Measurements from ENCODE around the gene ARSK. TPM values are rescaled to one million over a fixed set of nuclear protein-coding genes. Genes with fewer than 3 reads are reported as not detected.

The ARSK gene
- total RNA-seq, 4 donors from 2014 or later, result 5.9 to 12.2 (median 7.7) TPM

GRCh38 chr5:95647886-95648860 is 93.3 kb downstream of the ARSK start:
- H3K4me3 ChIP-seq (ENCODE audit: low read depth, poor library complexity, severe bottlenecking), result no peak overlapping the region
- intact Hi-C loops (cut with DNase I; ENCODE audit: low total_unique reads), result no loop called here
- DNase-seq (ENCODE audit: low spot score in 2 of 2), result no peak
- 79% methylated on average over 12 of the region's 12 CpGs for WGBS, 2 donors
- TF ChIP-seq CTCF (IDR thresholded peaks at IDR 0.05), result no peak
- no peak for TF ChIP-seq POLR2A (IDR thresholded peaks at IDR 0.05)

- no peak for TF ChIP-seq CTCF (IDR thresholded peaks at IDR 0.05)
- TF ChIP-seq POLR2A (IDR thresholded peaks at IDR 0.05), result no peak
- intact Hi-C loops (cut with DNase I; ENCODE audit: low total_unique reads), result no loop called here
- no peak overlapping the region for H3K4me3 ChIP-seq (ENCODE audit: low read depth, poor library complexity, severe bottlenecking)
- DNase-seq (ENCODE audit: low spot score in 2 of 2), result no peak
Observed at GRCh38 chr5:95649274-95649673, 94.4 kb downstream of the ARSK start.

GRCh38 chr5:95649842-95650620 is 95.1 kb downstream of the ARSK start:
- TF ChIP-seq POLR2A (IDR thresholded peaks at IDR 0.05) (no peak), CTCF (IDR thresholded peaks at IDR 0.05) (no peak)
- intact Hi-C loops (cut with DNase I; ENCODE audit: low total_unique reads), result no loop called here
- H3K4me3 ChIP-seq (ENCODE audit: low read depth, poor library complexity, severe bottlenecking), result no peak overlapping the region
- DNase-seq (ENCODE audit: low spot score in 2 of 2), result no peak

GRCh38 chr5:95652849-95653248 is 97.9 kb downstream of the ARSK start:
- H3K4me3 ChIP-seq (ENCODE audit: low read depth, poor library complexity, severe bottlenecking), result no peak overlapping the region
- TF ChIP-seq CTCF (IDR thresholded peaks at IDR 0.05) (no peak), POLR2A (IDR thresholded peaks at IDR 0.05) (no peak)
- WGBS, 2 donors, result 90 to 97% methylated on average over 1 of the region's 1 CpG
- intact Hi-C loops (cut with DNase I; ENCODE audit: low total_unique reads), result no loop called here
- no peak for DNase-seq (ENCODE audit: low spot score in 2 of 2)

GRCh38 chr5:95654196-95654595 is 99.3 kb downstream of the ARSK start:
- TF ChIP-seq POLR2A (IDR thresholded peaks at IDR 0.05), result no peak
- TF ChIP-seq CTCF (IDR thresholded peaks at IDR 0.05), result no peak
- WGBS, 2 donors, result 94 to 96% methylated on average over 3 of the region's 3 CpGs
- intact Hi-C loops (cut with DNase I; ENCODE audit: low total_unique reads), result no loop called here

More at GRCh38 chr5:95654196-95654595, 99.3 kb downstream of the ARSK start:
- no peak for DNase-seq (ENCODE audit: low spot score in 2 of 2)
- H3K4me3 ChIP-seq (ENCODE audit: low read depth, poor library complexity, severe bottlenecking), result no peak overlapping the region

Other genes starting within 250 kb of the ARSK start
- gene FAM81B, start 163.7 kb upstream of the ARSK start, total RNA-seq, result not detected
- gene SKIC3, start 124 bp upstream of the ARSK start, total RNA-seq, result 100 to 1,000 TPM in 1 of 4 donors, 10 to 100 TPM in 3; 73.0 to 142 (median 84.2) TPM
- 1 to 10 TPM in 1 of 4 donors, under 1 TPM in 3; 0.25 to 1.6 (median 0.56) TPM for gene GPR150, start 65.0 kb downstream of the ARSK start, total RNA-seq
- gene RFESD, start 91.7 kb downstream of the ARSK start, total RNA-seq, result 1 to 10 TPM; 2.4 to 9.8 (median 6.2) TPM
- under 1 TPM in 1 of 4 donors, not detected in 3; 0.99 TPM for gene SPATA9, start 127.9 kb downstream of the ARSK start, total RNA-seq
- gene RHOBTB3, start 176.2 kb downstream of the ARSK start, total RNA-seq, result 10 to 100 TPM; 16.7 to 39.4 (median 28.2) TPM